Endothelial cell of umbilical vein (primary cell): ENCODE data around the gene POTEJ. TPM values are rescaled to one million over a fixed set of nuclear protein-coding genes. Genes with fewer than 3 reads are reported as not detected.
"Not testable (repeated sequence)": the region's sequence is repeated elsewhere in the genome, so short reads cannot be mapped to it uniquely, and the experiment has no call there.

Source experiments
- Bru-seq: library from RNA; stranded (reverse); fragments of 400-500 nt; gene quantifications from one replicate; lab custom pipeline; 2021; lab: Mats Ljungman, UMichigan
- BruChase-seq, 2 experiments: library from RNA; stranded (reverse); fragments of 400-500 nt; gene quantifications; one replicate each; lab custom pipeline; 2021; lab: Mats Ljungman, UMichigan
- BruUV-seq: library from RNA; stranded (reverse); fragments of 400-500 nt; replicated peaks from 2 replicates; lab custom pipeline; 2021; lab: Mats Ljungman, UMichigan
- CTCF ChIA-PET: fragments of 300-600, 350-600 bp; sonication (Branson Sonifier 250); formaldehyde crosslinking; loops from one replicate; lab custom pipeline; 2021; ENCODE audit warnings: antibody characterized with exemption, inconsistent platforms; lab: Charles Lee
- POLR2A ChIA-PET: fragments of 300-600, 350-600 bp; sonication (Branson Sonifier 250); formaldehyde crosslinking; loops from one replicate; lab custom pipeline; 2021; ENCODE audit warnings: antibody characterized with exemption, inconsistent platforms; lab: Charles Lee
- DNase-seq: peaks from one replicate; pipeline ENCODE4 v3.0.0-alpha.2; 2011; ENCODE audit warnings: low read depth, low spot score
- FAIRE-seq: peaks from 2 replicates; lab custom pipeline; 2011; peaks lifted over from hg19 to GRCh38; lab: Jason Lieb, UNC
- H2AFZ ChIP-seq: 2 replicates; pipeline ENCODE4 v1.6.0; 2012; ENCODE audit warnings: low read depth, low read length, control low read depth, inconsistent platforms
- H3K27ac ChIP-seq: 2 replicates; pipeline ENCODE4 v1.5.1; 2011; ENCODE audit warnings: low read depth, mild to moderate bottlenecking, control low read depth, low read length, moderate library complexity; ENCODE audit not compliant: insufficient read depth
- H3K27me3 ChIP-seq, 2 experiments: 2 replicates each; pipeline versions ENCODE4 v1.6.0 to v1.6.1; 2011; ENCODE audit warnings: low read length in 2 of 2, mixed read lengths in 1 of 2; ENCODE audit not compliant: control insufficient read depth in 2 of 2, insufficient read depth in 2 of 2
- H3K36me3 ChIP-seq, 2 experiments: 2 replicates in 1 of 2; 3 replicates in 1 of 2; pipeline ENCODE4 v1.5.1; 2011; ENCODE audit warnings: low read length in 2 of 2, mild to moderate bottlenecking in 1 of 2, moderate library complexity in 1 of 2; ENCODE audit not compliant: control insufficient read depth in 2 of 2, insufficient read depth in 2 of 2; ENCODE audit errors: extremely low read depth in 1 of 2
- H3K4me1 ChIP-seq: 3 replicates; pipeline ENCODE4 v1.5.1; 2011; ENCODE audit warnings: mild to moderate bottlenecking, low read length; ENCODE audit not compliant: control insufficient read depth, insufficient read depth; ENCODE audit errors: extremely low read depth
- H3K4me2 ChIP-seq: 2 replicates; pipeline ENCODE4 v1.6.1; 2011; ENCODE audit warnings: low read length, control low read depth, mixed read lengths; ENCODE audit not compliant: insufficient read depth
- H3K4me3 ChIP-seq, 3 experiments: fragments of 200-600 bp in 1 of 3; sonication (generic), shearing (Covaris generic) in 1 of 3; replicated peaks in 1 of 3; 2 replicates each; pipeline ENCODE4 v1.5.1; 2011 to 2016; ENCODE audit warnings: control low read depth in 3 of 3, low read length in 3 of 3, mild to moderate bottlenecking in 2 of 3, inconsistent platforms in 1 of 3, low read depth in 1 of 3, moderate library complexity in 1 of 3; ENCODE audit not compliant: insufficient read depth in 1 of 3
- H3K79me2 ChIP-seq: 2 replicates; pipeline ENCODE4 v1.6.0; 2012; ENCODE audit warnings: low read length, inconsistent platforms; ENCODE audit not compliant: control insufficient read depth, insufficient read depth
- H3K9ac ChIP-seq: replicated peaks from 2 replicates; pipeline ENCODE3; 2011; ENCODE audit warnings: low read length, control low read depth; ENCODE audit not compliant: insufficient read depth; ENCODE audit errors: extremely low read depth
- H3K9me1 ChIP-seq: replicated peaks from 3 replicates; pipeline ENCODE4 v1.6.0; 2011; ENCODE audit warnings: mild to moderate bottlenecking, low read length; ENCODE audit not compliant: control insufficient read depth, insufficient read depth; ENCODE audit errors: extremely low read depth
- H3K9me3 ChIP-seq: replicated peaks from 2 replicates; pipeline ENCODE4 v1.5.1; 2012; ENCODE audit warnings: low read length, inconsistent platforms; ENCODE audit not compliant: control insufficient read depth, insufficient read depth
- H4K20me1 ChIP-seq: replicated peaks from 2 replicates; pipeline ENCODE3; 2011; ENCODE audit warnings: mild to moderate bottlenecking, low read length; ENCODE audit not compliant: control insufficient read depth, insufficient read depth; ENCODE audit errors: extremely low read depth
- dilution Hi-C: fragments of 300-500 bp; cut with MboI; formaldehyde crosslinking; loops from one replicate; pipeline ENCODE4 v1.15.0; 2019; ENCODE audit warnings: low sequenced_read_pairs; ENCODE audit not compliant: extremely low pct_ligation_motif_present
- intact Hi-C: fragments of 100-400 bp; cut with micrococcal nuclease; formaldehyde crosslinking; loops from one replicate; pipeline ENCODE4 v1.10.0; 2022
- long read RNA-seq: library from polyadenylated mRNA; stranded (forward); transcript quantifications from one replicate; pipeline ENCODE4 v2.0.0, GENCODE V29; 2021
- polyA minus RNA-seq, 3 experiments: library from RNA; depleted of rRNA, polyadenylated mRNA; stranded (reverse); fragments of >200 nt; gene quantifications; 1 replicate in 1 of 3; 2 replicates in 2 of 3; pipeline ENCODE4 v1.2.3, GENCODE V29; 2011
- polyA plus RNA-seq, 4 experiments: library from polyadenylated mRNA; depleted of rRNA in 3 of 4; stranded (reverse) in 3 of 4; unstranded in 1 of 4; fragments of >200 nt; gene quantifications; 2 replicates each; pipeline versions ENCODE4 v1.2.1 to v1.2.3, GENCODE V29; 2011 to 2012; ENCODE audit warnings: missing spikeins in 1 of 4
- total RNA-seq: library from RNA; stranded (reverse); gene quantifications from 2 replicates; pipeline ENCODE4 v1.2.3, GENCODE V29; 2021

Gene POTEJ
- total RNA-seq (0.24 TPM in 1 of 2 replicates, not detected in the other), polyA plus RNA-seq (0.03 TPM in 2 replicates), polyA minus RNA-seq (1.3 and 1.6 TPM in 2 replicates), Bru-seq, nascent RNA (percentile 25 among the genes with signal in this experiment), BruChase-seq, experiment 1, labeled RNA remaining after a 6-hour chase (percentile 10 among the genes with signal in this experiment), BruChase-seq, experiment 2, labeled RNA remaining after a 2-hour chase (percentile 10 among the genes with signal in this experiment)
- 0.03 TPM in 2 replicates for polyA plus RNA-seq (2011; cell fraction: cytosol; rRNA removed)
- 0.45 and 0.84 TPM in 2 replicates for polyA plus RNA-seq (2011; cell fraction: nucleus; rRNA removed)
- 0.07 TPM in 1 of 2 replicates, not detected in the other for polyA plus RNA-seq (2012)
- not detected for polyA minus RNA-seq (2011; cell fraction: cytosol; rRNA and poly(A)+ RNA removed)
- polyA minus RNA-seq (2011; cell fraction: nucleus; rRNA and poly(A)+ RNA removed): 2.1 and 3.1 TPM in 2 replicates
- long read RNA-seq: 0 reads

GRCh38 chr2:130611140-130611539, at the start of gene POTEJ:
POTEJ (plus strand) TSS chr2:130611440; CDS start chr2:130611533, 93 bp downstream.
- H3K79me2 ChIP-seq, intact Hi-C loops, H3K4me2 ChIP-seq, H3K36me3 ChIP-seq, H3K4me3 ChIP-seq, H3K27me3 ChIP-seq, H3K9me3 ChIP-seq, dilution Hi-C loops, BruUV-seq, H4K20me1 ChIP-seq, POLR2A ChIA-PET, H3K27ac ChIP-seq, H2AFZ ChIP-seq, CTCF ChIA-PET, H3K9ac ChIP-seq, DNase-seq, H3K4me1 ChIP-seq, FAIRE-seq, H3K9me1 ChIP-seq: not testable (repeated sequence)

GRCh38 chr2:130566165-130566564, 45.1 kb upstream of the POTEJ start:
- CTCF ChIA-PET, H3K79me2 ChIP-seq, H3K27me3 ChIP-seq, H3K9ac ChIP-seq, H3K36me3 ChIP-seq, H3K9me3 ChIP-seq, dilution Hi-C loops, H3K4me1 ChIP-seq, intact Hi-C loops, H3K9me1 ChIP-seq, DNase-seq, BruUV-seq, H3K4me2 ChIP-seq, H2AFZ ChIP-seq, POLR2A ChIA-PET, H3K4me3 ChIP-seq, H4K20me1 ChIP-seq, H3K27ac ChIP-seq, FAIRE-seq: not testable (repeated sequence)

GRCh38 chr2:130571929-130572328, 39.3 kb upstream of the POTEJ start:
- DNase-seq, H3K27ac ChIP-seq, H3K4me1 ChIP-seq, H3K27me3 ChIP-seq, H2AFZ ChIP-seq, FAIRE-seq, H3K9me1 ChIP-seq, H4K20me1 ChIP-seq, H3K9ac ChIP-seq, H3K79me2 ChIP-seq, H3K4me2 ChIP-seq, H3K36me3 ChIP-seq, intact Hi-C loops, CTCF ChIA-PET, dilution Hi-C loops, BruUV-seq, H3K4me3 ChIP-seq, H3K9me3 ChIP-seq, POLR2A ChIA-PET: not testable (repeated sequence)

GRCh38 chr2:130574230-130574629, 37.0 kb upstream of the POTEJ start:
- intact Hi-C loops, H3K9me3 ChIP-seq, dilution Hi-C loops, H3K27ac ChIP-seq, H3K4me1 ChIP-seq, H3K79me2 ChIP-seq, POLR2A ChIA-PET, H2AFZ ChIP-seq, H3K9ac ChIP-seq, H3K4me2 ChIP-seq, BruUV-seq, H3K4me3 ChIP-seq, H3K9me1 ChIP-seq, DNase-seq, H4K20me1 ChIP-seq, H3K27me3 ChIP-seq, CTCF ChIA-PET, H3K36me3 ChIP-seq: not testable (repeated sequence)
- FAIRE-seq: peak; percentile 40
